GM21390 (cell line): Measurements from ENCODE around the gene RXFP4.
"Not testable (repeated sequence)": the region's sequence is repeated elsewhere in the genome, so short reads cannot be mapped to it uniquely, and the experiment has no call there.

Experiments
- ATAC-seq: cut with Tn5 transposase; IDR thresholded peaks from one replicate; pipeline ENCODE4 v1.9.1; 2021; ENCODE audit not compliant: unreplicated experiment

RXFP4 gene

GRCh38 chr1:155976913-155977689, 35.7 kb downstream of the RXFP4 start:
- no peak for ATAC-seq

GRCh38 chr1:155977690-155978324, 36.4 kb downstream of the RXFP4 start:
- ATAC-seq, result no peak

GRCh38 chr1:155978325-155978972, 37.0 kb downstream of the RXFP4 start, which contains the start of gene ARHGEF2:
TSS of gene ARHGEF2 (minus strand) at chr1:155978547. CDS start at chr1:155978427, 120 bp downstream.
- peak; percentile 62 for ATAC-seq

- ATAC-seq, result no peak
Measured at GRCh38 chr1:155978973-155979429, 37.6 kb downstream of the RXFP4 start.

- ATAC-seq, result no peak
Measured at GRCh38 chr1:155979597-155980343, 38.3 kb downstream of the RXFP4 start.

GRCh38 chr1:155981266-155982088, 40.0 kb downstream of the RXFP4 start:
- ATAC-seq, result no peak

- ATAC-seq, result no peak
Measured at GRCh38 chr1:155982106-155982505, 40.7 kb downstream of the RXFP4 start.

GRCh38 chr1:155983191-155984024, 42.0 kb downstream of the RXFP4 start:
- no peak for ATAC-seq

- no peak for ATAC-seq
Measured at GRCh38 chr1:155984341-155984740, 42.9 kb downstream of the RXFP4 start.

GRCh38 chr1:155984903-155985645, 43.6 kb downstream of the RXFP4 start:
- ATAC-seq, result not testable (repeated sequence)

- ATAC-seq, result no peak
Measured at GRCh38 chr1:155989242-155990004, 48.0 kb downstream of the RXFP4 start.

GRCh38 chr1:155990005-155990739, 48.7 kb downstream of the RXFP4 start:
- ATAC-seq, result no peak
